Mucosa of gallbladder (tissue), 1 donor: ENCODE data around the gene SLC24A4. TPM values are rescaled to one million over a fixed set of nuclear protein-coding genes. Genes with fewer than 3 reads are reported as not detected.

ENCODE experiments used
- DNase-seq: peaks from one replicate; pipeline ENCODE4 v3.0.0-alpha.2; 2020; ENCODE audit warnings: low spot score
- total RNA-seq: library from RNA; stranded (reverse); gene quantifications from one replicate; pipeline ENCODE4 v1.2.1, GENCODE V29; 2021
- donor health status: DM: no; HTN: no; CAD: no.

SLC24A4 gene
- total RNA-seq, 1 donor from 2014 or later = 1.8 TPM

GRCh38 chr14:92437729-92438285 is 114.8 kb downstream of the SLC24A4 start:
- no peak for DNase-seq

- no peak for DNase-seq
Observed at GRCh38 chr14:92439537-92440344, 116.8 kb downstream of the SLC24A4 start.

- no peak for DNase-seq
Observed at GRCh38 chr14:92440345-92441003, 117.5 kb downstream of the SLC24A4 start.

- DNase-seq = no peak
Observed at GRCh38 chr14:92441751-92442504, 119.0 kb downstream of the SLC24A4 start.

- no peak for DNase-seq
Observed at GRCh38 chr14:92443167-92443566, 120.2 kb downstream of the SLC24A4 start.

- DNase-seq = no peak
Observed at GRCh38 chr14:92443741-92444140, 120.8 kb downstream of the SLC24A4 start.

- no peak for DNase-seq
Observed at GRCh38 chr14:92446771-92447170, 123.8 kb downstream of the SLC24A4 start.

GRCh38 chr14:92447416-92448197 is 124.6 kb downstream of the SLC24A4 start:
- no peak for DNase-seq

GRCh38 chr14:92448786-92449185 is 125.8 kb downstream of the SLC24A4 start:
- no peak for DNase-seq

- no peak for DNase-seq
Observed at GRCh38 chr14:92449404-92450181, 126.6 kb downstream of the SLC24A4 start.

GRCh38 chr14:92450351-92451070 is 127.5 kb downstream of the SLC24A4 start:
- no peak for DNase-seq

GRCh38 chr14:92451245-92451644 is 128.3 kb downstream of the SLC24A4 start:
- no peak for DNase-seq

- DNase-seq = no peak
Observed at GRCh38 chr14:92451755-92452154, 128.8 kb downstream of the SLC24A4 start.

- DNase-seq = no peak
Observed at GRCh38 chr14:92452471-92452870, 129.5 kb downstream of the SLC24A4 start.

GRCh38 chr14:92453691-92454090 is 130.7 kb downstream of the SLC24A4 start:
- no peak for DNase-seq

- DNase-seq = no peak
Observed at GRCh38 chr14:92455231-92455630, 132.3 kb downstream of the SLC24A4 start.

- peak; percentile 53 for DNase-seq
Observed at GRCh38 chr14:92456215-92457015, 133.4 kb downstream of the SLC24A4 start.

- DNase-seq = no peak
Observed at GRCh38 chr14:92457016-92457565, 134.1 kb downstream of the SLC24A4 start.
